ENCODE measurements around the gene HRH3.

HRH3 gene

GRCh38 chr20:62243906-62244515 is 23.9 kb upstream of the HRH3 start:
- no peak for DNase-seq (ENCODE audit: low read depth)

- DNase-seq (ENCODE audit: low read depth), result no peak
These were observed 23.0 kb upstream of the HRH3 start for GRCh38 chr20:62243106-62243505.

- no peak for DNase-seq (ENCODE audit: low read depth)
These were observed 22.1 kb upstream of the HRH3 start for GRCh38 chr20:62242176-62242575.

- no peak for DNase-seq (ENCODE audit: low read depth)
These were observed 21.4 kb upstream of the HRH3 start for GRCh38 chr20:62241506-62241905.

GRCh38 chr20:62240020-62240685 is 20.1 kb upstream of the HRH3 start:
- no peak for DNase-seq (ENCODE audit: low read depth)

GRCh38 chr20:62239278-62239879 is 19.3 kb upstream of the HRH3 start:
- no peak for DNase-seq (ENCODE audit: low read depth)

GRCh38 chr20:62238569-62239277 is 18.6 kb upstream of the HRH3 start:
- DNase-seq (ENCODE audit: low read depth), result no peak

GRCh38 chr20:62237801-62238568 is 17.9 kb upstream of the HRH3 start, which contains the start of gene OSBPL2:
TSS of gene OSBPL2 (plus strand) at chr20:62238521. CDS start at chr20:62256185, 17,664 bp downstream.
- DNase-seq (ENCODE audit: low read depth), result peak; percentile 95

GRCh38 chr20:62237514-62237800 is 17.4 kb upstream of the HRH3 start:
- no peak for DNase-seq (ENCODE audit: low read depth)

GRCh38 chr20:62236766-62237513 is 16.9 kb upstream of the HRH3 start:
- DNase-seq (ENCODE audit: low read depth), result no peak

GRCh38 chr20:62236200-62236599 is 16.1 kb upstream of the HRH3 start:
- no peak for DNase-seq (ENCODE audit: low read depth)

- no peak for DNase-seq (ENCODE audit: low read depth)
These were observed 15.7 kb upstream of the HRH3 start for GRCh38 chr20:62235777-62236157.

- no peak for DNase-seq (ENCODE audit: low read depth)
These were observed 15.1 kb upstream of the HRH3 start for GRCh38 chr20:62235001-62235776.

GRCh38 chr20:62234339-62234738 is 14.3 kb upstream of the HRH3 start:
- DNase-seq (ENCODE audit: low read depth), result no peak

- DNase-seq (ENCODE audit: low read depth), result no peak
These were observed 13.6 kb upstream of the HRH3 start for GRCh38 chr20:62233684-62234083.

- no peak for DNase-seq (ENCODE audit: low read depth)
These were observed 12.9 kb upstream of the HRH3 start for GRCh38 chr20:62232770-62233645.

GRCh38 chr20:62232194-62232593 is 12.1 kb upstream of the HRH3 start:
- no peak for DNase-seq (ENCODE audit: low read depth)

- no peak for DNase-seq (ENCODE audit: low read depth)
These were observed 11.2 kb upstream of the HRH3 start for GRCh38 chr20:62231292-62231691.

GRCh38 chr20:62230696-62231095 is 10.6 kb upstream of the HRH3 start:
- DNase-seq (ENCODE audit: low read depth), result no peak

GRCh38 chr20:62230276-62230675 is 10.2 kb upstream of the HRH3 start:
- no peak for DNase-seq (ENCODE audit: low read depth)

Measured in HS-5 (cell line).